Activated naive CD4-positive, alpha-beta T cell treated with anti-CD3 and anti-CD28 coated beads, Interleukin-2, amount 50 U/mL, for 16 hours (primary cell): ENCODE results near the gene SERGEF.

Source experiments
- DNase-seq: peaks from one replicate; pipeline ENCODE4 v3.0.0-alpha.2; 2020

The SERGEF gene

GRCh38 chr11:17781221-17781620 lies 231.6 kb downstream of the SERGEF start:
- no peak for DNase-seq

GRCh38 chr11:17780668-17781067 lies 232.2 kb downstream of the SERGEF start:
- no peak for DNase-seq

GRCh38 chr11:17779861-17780594 lies 232.8 kb downstream of the SERGEF start:
- DNase-seq, result no peak

- no peak for DNase-seq
Observed at GRCh38 chr11:17778956-17779860, 233.6 kb downstream of the SERGEF start.

GRCh38 chr11:17778352-17778751 lies 234.5 kb downstream of the SERGEF start:
- no peak for DNase-seq

GRCh38 chr11:17777738-17778091 lies 235.1 kb downstream of the SERGEF start:
- no peak for DNase-seq

- no peak for DNase-seq
Observed at GRCh38 chr11:17777086-17777737, 235.6 kb downstream of the SERGEF start.

GRCh38 chr11:17776212-17776875 lies 236.5 kb downstream of the SERGEF start:
- no peak for DNase-seq

- no peak for DNase-seq
Observed at GRCh38 chr11:17775507-17776211, 237.2 kb downstream of the SERGEF start.

GRCh38 chr11:17775035-17775348 lies 237.9 kb downstream of the SERGEF start:
- DNase-seq, result no peak

GRCh38 chr11:17774232-17775034 lies 238.4 kb downstream of the SERGEF start:
- no peak for DNase-seq

GRCh38 chr11:17773674-17774073 lies 239.2 kb downstream of the SERGEF start:
- DNase-seq, result no peak

GRCh38 chr11:17772704-17773600 lies 239.9 kb downstream of the SERGEF start:
- DNase-seq, result no peak

GRCh38 chr11:17771841-17772401 lies 240.9 kb downstream of the SERGEF start:
- DNase-seq, result no peak

GRCh38 chr11:17771415-17771814 lies 241.4 kb downstream of the SERGEF start:
- DNase-seq, result no peak

GRCh38 chr11:17770917-17771316 lies 241.9 kb downstream of the SERGEF start:
- no peak for DNase-seq

GRCh38 chr11:17770048-17770652 lies 242.7 kb downstream of the SERGEF start:
- DNase-seq, result no peak

- DNase-seq, result no peak
Observed at GRCh38 chr11:17769218-17769617, 243.6 kb downstream of the SERGEF start.

- no peak for DNase-seq
Observed at GRCh38 chr11:17768547-17768946, 244.3 kb downstream of the SERGEF start.

GRCh38 chr11:17767914-17768313 lies 244.9 kb downstream of the SERGEF start:
- DNase-seq, result no peak
